Measurements from ENCODE around the gene ENOX1.

Gene ENOX1

GRCh38 chr13:43783820-43784219 is 3.0 kb downstream of the ENOX1 start:
- Histone ChIP-seq H3K79me2 (ENCODE audit: low read length) (no peaks in the 10 kb centered on the region), H3K9me3 (ENCODE audit: insufficient read depth, low read length) (no peaks in the 10 kb centered on the region)

GRCh38 chr13:43782686-43783085 is 4.1 kb downstream of the ENOX1 start:
- Histone ChIP-seq H3K4me1 (ENCODE audit: low read length) (peaks cover 2% of the 10 kb centered on the region; the same call in 1 of the 2 replicates), H3K27me3 (ENCODE audit: low read depth, low read length) (no peaks in the 10 kb centered on the region), H3K36me3 (replicated peaks; ENCODE audit: low read depth, low read length) (no peaks in the 10 kb centered on the region), H3K4me2 (ENCODE audit: low read length) (no peak overlapping the region), H3K9ac (ENCODE audit: low read length) (no peak overlapping the region), H3K27ac (ENCODE audit: low read length) (no peak overlapping the region), H3K9me3 (ENCODE audit: insufficient read depth, low read length) (no peaks in the 10 kb centered on the region), H3K4me3 (ENCODE audit: low read length) (no peak overlapping the region), H4K20me1 (ENCODE audit: insufficient read depth, low read length) (no peaks in the 10 kb centered on the region), H2AFZ (ENCODE audit: low read depth, low read length) (no peak overlapping the region), H3K79me2 (ENCODE audit: low read length) (no peaks in the 10 kb centered on the region)
- TF ChIP-seq EZH2phosphoT487 (IDR thresholded peaks at IDR 0.05; ENCODE audit: low read depth) (no peak), CTCF (IDR thresholded peaks at IDR 0.05; ENCODE audit: low read depth, low read length) (no peak)

More at GRCh38 chr13:43783820-43784219, 3.0 kb downstream of the ENOX1 start:
- Histone ChIP-seq H3K9ac (ENCODE audit: low read length) (no peak overlapping the region), H3K4me2 (ENCODE audit: low read length) (no peak overlapping the region), H3K36me3 (replicated peaks; ENCODE audit: low read depth, low read length) (no peaks in the 10 kb centered on the region), H3K4me3 (ENCODE audit: low read length) (no peak overlapping the region), H2AFZ (ENCODE audit: low read depth, low read length) (no peak overlapping the region), H4K20me1 (ENCODE audit: insufficient read depth, low read length) (no peaks in the 10 kb centered on the region), H3K4me1 (ENCODE audit: low read length) (peaks cover 11% of the 10 kb centered on the region; the same call in 1 of the 2 replicates), H3K27ac (ENCODE audit: low read length) (no peak overlapping the region), H3K27me3 (ENCODE audit: low read depth, low read length) (no peaks in the 10 kb centered on the region)
- TF ChIP-seq CTCF (IDR thresholded peaks at IDR 0.05; ENCODE audit: low read depth, low read length) (no peak), EZH2phosphoT487 (IDR thresholded peaks at IDR 0.05; ENCODE audit: low read depth) (no peak)

GRCh38 chr13:43780666-43781065 is 6.1 kb downstream of the ENOX1 start:
- Histone ChIP-seq H3K9ac (ENCODE audit: low read length) (no peak overlapping the region), H3K9me3 (ENCODE audit: insufficient read depth, low read length) (no peaks in the 10 kb centered on the region), H4K20me1 (ENCODE audit: insufficient read depth, low read length) (no peaks in the 10 kb centered on the region), H3K79me2 (ENCODE audit: low read length) (no peaks in the 10 kb centered on the region), H3K4me1 (ENCODE audit: low read length) (no peaks in the 10 kb centered on the region), H3K36me3 (replicated peaks; ENCODE audit: low read depth, low read length) (no peaks in the 10 kb centered on the region), H2AFZ (ENCODE audit: low read depth, low read length) (no peak overlapping the region), H3K4me3 (ENCODE audit: low read length) (no peak overlapping the region), H3K27me3 (ENCODE audit: low read depth, low read length) (no peaks in the 10 kb centered on the region), H3K4me2 (ENCODE audit: low read length) (no peak overlapping the region), H3K27ac (ENCODE audit: low read length) (no peak overlapping the region)
- TF ChIP-seq CTCF (IDR thresholded peaks at IDR 0.05; ENCODE audit: low read depth, low read length) (no peak), EZH2phosphoT487 (IDR thresholded peaks at IDR 0.05; ENCODE audit: low read depth) (no peak)

GRCh38 chr13:43776501-43777079 is 10.2 kb downstream of the ENOX1 start:
- no peaks in the 10 kb centered on the region for H4K20me1 ChIP-seq (ENCODE audit: insufficient read depth, low read length)
- H3K4me2 ChIP-seq (ENCODE audit: low read length) = no peak overlapping the region
- 0 out of 2 replicates have a peak, but pooled peaks cover 6% of the 10 kb centered on the region for H3K27me3 ChIP-seq (ENCODE audit: low read depth, low read length)
- no peaks in the 10 kb centered on the region for H3K79me2 ChIP-seq (ENCODE audit: low read length)
- TF ChIP-seq EZH2phosphoT487 (IDR thresholded peaks at IDR 0.05; ENCODE audit: low read depth) = no peak
- TF ChIP-seq CTCF (IDR thresholded peaks at IDR 0.05; ENCODE audit: low read depth, low read length) = no peak
- H3K36me3 ChIP-seq (replicated peaks; ENCODE audit: low read depth, low read length) = no peaks in the 10 kb centered on the region
- no peak overlapping the region for H2AFZ ChIP-seq (ENCODE audit: low read depth, low read length)
- H3K9me3 ChIP-seq (ENCODE audit: insufficient read depth, low read length) = no peaks in the 10 kb centered on the region
- H3K9ac ChIP-seq (ENCODE audit: low read length) = no peak overlapping the region
- H3K4me3 ChIP-seq (ENCODE audit: low read length) = no peak overlapping the region
- H3K27ac ChIP-seq (ENCODE audit: low read length) = no peak overlapping the region
- H3K4me1 ChIP-seq (ENCODE audit: low read length) = no peaks in the 10 kb centered on the region
